Type B pancreatic cell (in vitro differentiated cells): ENCODE data around the gene SERP2. TPM values are rescaled to one million over a fixed set of nuclear protein-coding genes. Genes with fewer than 3 reads are reported as not detected.

Experiments used
- DNase-seq: peaks from one replicate; pipeline ENCODE4 v3.0.0; 2021; ENCODE audit warnings: mixed read lengths; ENCODE audit not compliant: unreplicated experiment; ENCODE audit errors: extremely low spot score
- H3K27ac Mint-ChIP-seq: 2 replicates; pipeline ENCODE4 v1.8.0; 2021; ENCODE audit warnings: mild to moderate bottlenecking, mixed read lengths
- H3K27me3 Mint-ChIP-seq: 2 replicates; pipeline ENCODE4 v1.8.0; 2021; ENCODE audit warnings: mixed read lengths
- H3K36me3 Mint-ChIP-seq: 2 replicates; pipeline ENCODE4 v1.8.0; 2021; ENCODE audit warnings: mixed read lengths
- H3K4me1 Mint-ChIP-seq: one replicate; pipeline ENCODE4 v1.8.0; 2021; ENCODE audit warnings: mixed read lengths; ENCODE audit not compliant: unreplicated experiment
- H3K4me3 Mint-ChIP-seq: 2 replicates; pipeline ENCODE4 v1.8.0; 2021; ENCODE audit warnings: mild to moderate bottlenecking, mixed read lengths
- H3K9me3 Mint-ChIP-seq: 2 replicates; pipeline ENCODE4 v1.8.0; 2021; ENCODE audit warnings: mixed read lengths
- total RNA-seq: library from RNA; stranded (reverse); gene quantifications from 2 replicates; pipeline ENCODE4 v1.2.1, GENCODE V29; 2021; ENCODE audit warnings: low replicate concordance
- TF ChIP-seq, protein P1 (sequence below): fragments of 200-600 bp; sonication (generic); conservative IDR thresholded peaks from 2 replicates; pipeline ENCODE4 v1.5.0; 2021; ENCODE audit warnings: antibody characterized with exemption, mild to moderate bottlenecking

The SERP2 gene
- total RNA-seq, 1 donor from 2014 or later, result 6.1 TPM

DNA sequence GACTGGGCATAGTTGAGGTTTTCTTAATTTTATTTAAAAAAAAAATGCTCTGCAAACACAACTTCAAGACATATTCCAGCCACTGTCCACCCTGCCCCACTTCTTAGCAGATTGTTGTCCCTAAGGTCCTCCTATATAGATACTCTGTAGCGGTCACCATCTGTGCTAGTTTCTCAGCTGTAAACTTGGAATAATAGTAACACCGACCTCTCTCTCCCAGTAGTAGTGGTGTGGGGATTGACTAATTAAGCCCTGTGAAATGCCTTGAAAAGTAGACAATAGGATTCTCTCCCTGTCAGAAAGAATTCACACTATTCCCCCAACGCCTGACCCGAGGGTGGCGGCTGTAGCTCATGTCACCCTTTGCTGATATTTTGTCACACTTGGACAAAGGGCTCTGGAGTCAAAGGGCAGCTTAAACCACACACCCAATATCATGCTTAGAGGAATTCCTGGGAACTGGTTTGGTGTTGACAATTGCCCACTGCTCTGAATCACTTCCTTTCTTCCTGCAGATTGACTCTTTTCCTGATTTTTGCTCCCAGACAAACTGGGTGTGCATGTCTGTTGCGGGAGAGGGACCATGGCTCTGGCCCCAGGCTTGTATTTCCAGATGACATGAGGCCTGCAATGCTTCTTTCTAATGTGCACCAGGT is 9.2 kb upstream of the SERP2 start:
- Mint-ChIP-seq H3K4me3 (peak overlapping the region; percentile 27), H3K4me1 (peaks cover 42% of the 10 kb centered on the region), H3K36me3 (no peaks in the 10 kb centered on the region), H3K27me3 (peaks cover 14% of the 10 kb centered on the region), H3K9me3 (peaks cover 8% of the 10 kb centered on the region), H3K27ac (peak overlapping the region; percentile 40)
- TF ChIP-seq, protein P1, sequence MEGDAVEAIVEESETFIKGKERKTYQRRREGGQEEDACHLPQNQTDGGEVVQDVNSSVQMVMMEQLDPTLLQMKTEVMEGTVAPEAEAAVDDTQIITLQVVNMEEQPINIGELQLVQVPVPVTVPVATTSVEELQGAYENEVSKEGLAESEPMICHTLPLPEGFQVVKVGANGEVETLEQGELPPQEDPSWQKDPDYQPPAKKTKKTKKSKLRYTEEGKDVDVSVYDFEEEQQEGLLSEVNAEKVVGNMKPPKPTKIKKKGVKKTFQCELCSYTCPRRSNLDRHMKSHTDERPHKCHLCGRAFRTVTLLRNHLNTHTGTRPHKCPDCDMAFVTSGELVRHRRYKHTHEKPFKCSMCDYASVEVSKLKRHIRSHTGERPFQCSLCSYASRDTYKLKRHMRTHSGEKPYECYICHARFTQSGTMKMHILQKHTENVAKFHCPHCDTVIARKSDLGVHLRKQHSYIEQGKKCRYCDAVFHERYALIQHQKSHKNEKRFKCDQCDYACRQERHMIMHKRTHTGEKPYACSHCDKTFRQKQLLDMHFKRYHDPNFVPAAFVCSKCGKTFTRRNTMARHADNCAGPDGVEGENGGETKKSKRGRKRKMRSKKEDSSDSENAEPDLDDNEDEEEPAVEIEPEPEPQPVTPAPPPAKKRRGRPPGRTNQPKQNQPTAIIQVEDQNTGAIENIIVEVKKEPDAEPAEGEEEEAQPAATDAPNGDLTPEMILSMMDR, result no peak
- no peak for DNase-seq

DNA sequence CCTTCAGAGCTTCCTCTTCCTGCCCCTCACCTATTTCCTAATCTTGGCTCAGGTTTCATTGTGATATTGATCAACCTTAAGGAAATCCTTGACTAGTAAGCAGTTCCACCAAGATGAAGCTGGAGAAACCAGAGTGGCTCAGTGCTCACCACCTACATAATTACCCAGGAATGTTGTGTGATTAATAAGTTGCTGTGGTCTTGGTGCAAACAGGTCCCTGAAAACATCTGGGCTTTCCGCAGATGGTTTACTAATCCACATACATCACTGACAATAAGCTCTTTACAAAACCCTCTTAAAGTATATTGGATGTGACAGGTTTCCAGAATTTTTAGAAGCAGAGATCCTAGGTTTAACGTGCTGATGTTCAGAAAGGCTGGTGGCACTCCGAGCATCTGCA is 8.6 kb upstream of the SERP2 start:
- Mint-ChIP-seq H3K27ac (peak overlapping the region; percentile 40), H3K4me1 (peaks cover 42% of the 10 kb centered on the region), H3K27me3 (peaks cover 14% of the 10 kb centered on the region), H3K9me3 (peaks cover 8% of the 10 kb centered on the region), H3K4me3 (no peak overlapping the region), H3K36me3 (no peaks in the 10 kb centered on the region)
- TF ChIP-seq, protein P1, result no peak
- no peak for DNase-seq

DNA sequence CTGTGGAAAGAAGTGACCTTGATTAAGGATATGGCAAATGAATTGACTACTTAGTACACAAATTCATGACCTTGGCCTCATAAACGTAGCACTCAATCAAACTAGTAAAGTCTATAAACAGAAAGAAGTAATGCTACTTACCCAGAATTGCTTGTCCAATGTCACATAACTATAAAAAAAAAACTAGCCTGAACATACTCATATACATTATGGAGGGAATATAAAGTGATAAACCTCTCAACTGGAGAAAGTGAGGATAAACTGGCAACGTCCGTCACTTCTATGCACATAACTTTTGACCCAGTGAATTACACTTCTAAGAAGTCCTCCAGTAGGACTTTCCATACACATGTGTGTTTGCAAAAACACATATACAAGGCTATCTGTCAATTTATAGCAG is 7.7 kb upstream of the SERP2 start:
- DNase-seq, result no peak
- Mint-ChIP-seq H3K27me3 (peaks cover 14% of the 10 kb centered on the region), H3K27ac (no peak overlapping the region), H3K4me1 (peaks cover 39% of the 10 kb centered on the region), H3K4me3 (no peak overlapping the region), H3K36me3 (no peaks in the 10 kb centered on the region), H3K9me3 (peaks cover 8% of the 10 kb centered on the region)
- TF ChIP-seq, protein P1, result no peak

DNA sequence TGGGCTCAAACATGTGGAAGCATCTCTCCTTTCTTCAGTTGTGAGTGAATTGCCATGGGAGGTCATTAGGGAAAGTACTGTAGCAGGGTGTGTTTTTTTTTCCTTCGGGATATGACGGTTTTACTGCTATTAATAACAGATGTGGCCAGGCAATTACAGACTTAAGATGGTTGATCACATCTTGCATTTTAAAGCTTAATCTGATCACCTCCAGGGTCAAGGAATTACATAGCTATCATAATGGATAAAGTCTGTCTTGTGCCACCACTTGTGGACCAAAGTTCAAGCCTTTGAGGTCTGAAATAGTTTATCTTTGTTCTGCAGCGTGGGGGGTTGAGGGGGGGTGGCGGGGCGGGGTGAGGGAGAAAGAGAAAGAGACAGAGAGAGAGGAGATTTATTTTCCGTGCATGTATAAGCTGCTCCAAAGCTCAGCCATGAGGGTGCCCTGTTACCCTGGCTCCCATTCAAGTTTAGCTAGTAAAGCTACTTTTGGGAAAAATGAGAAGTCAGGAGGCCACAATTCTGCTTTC is 5.5 kb upstream of the SERP2 start:
- H3K4me1 Mint-ChIP-seq, result peaks cover 39% of the 10 kb centered on the region
- TF ChIP-seq, protein P1, result no peak
- H3K27me3 Mint-ChIP-seq, result peaks cover 32% of the 10 kb centered on the region
- DNase-seq, result no peak
- peak overlapping the region; percentile 9 for H3K4me3 Mint-ChIP-seq
- no peaks in the 10 kb centered on the region for H3K36me3 Mint-ChIP-seq
- peaks cover 8% of the 10 kb centered on the region for H3K9me3 Mint-ChIP-seq
- peak overlapping the region; percentile 35 for H3K27ac Mint-ChIP-seq

DNA sequence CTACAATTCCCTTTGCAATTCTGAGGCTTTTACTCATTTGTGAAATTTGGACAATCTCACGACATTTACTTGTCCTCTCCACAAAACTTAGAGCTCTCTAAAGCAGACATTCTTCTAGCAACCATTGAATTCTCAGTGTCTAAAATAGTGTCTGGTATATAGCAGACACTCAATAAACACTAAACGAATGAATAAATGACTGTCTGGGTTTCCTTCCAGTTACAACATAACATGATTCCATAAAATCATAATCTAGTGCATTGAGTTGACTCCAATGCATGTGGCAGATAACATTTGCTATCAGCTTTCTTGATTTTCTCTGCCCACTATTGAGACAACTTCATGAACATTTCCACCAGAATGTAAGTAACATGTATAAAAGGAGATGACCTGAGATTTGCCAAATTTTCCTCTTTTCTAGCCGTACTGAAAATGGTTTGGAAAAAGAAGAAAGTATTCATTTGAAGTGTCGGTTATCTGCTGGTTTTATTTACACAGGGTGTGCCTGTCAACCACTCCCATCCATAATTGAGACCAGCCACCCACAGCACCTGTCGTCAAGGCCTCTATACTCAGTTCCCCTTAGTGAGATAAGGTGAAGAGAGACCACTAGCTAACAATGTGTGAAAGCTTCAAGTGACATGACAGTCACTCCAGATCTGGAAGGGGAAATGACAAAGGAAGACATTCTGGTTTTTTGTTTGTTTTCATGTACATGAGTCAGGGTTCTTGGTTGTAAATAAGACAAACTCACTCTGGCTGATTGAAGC is 4.8 kb upstream of the SERP2 start:
- Mint-ChIP-seq H3K27me3 (peaks cover 32% of the 10 kb centered on the region), H3K4me3 (peak overlapping the region; percentile 25), H3K36me3 (no peaks in the 10 kb centered on the region), H3K9me3 (peaks cover 8% of the 10 kb centered on the region), H3K27ac (no peak overlapping the region), H3K4me1 (peaks cover 39% of the 10 kb centered on the region)
- TF ChIP-seq, protein P1, result no peak
- DNase-seq, result no peak
